Hepatocyte (in vitro differentiated cells): ENCODE data around the gene CEMP1. TPM values are rescaled to one million over a fixed set of nuclear protein-coding genes. Genes with fewer than 3 reads are reported as not detected.
"Not testable (repeated sequence)": the region's sequence is repeated elsewhere in the genome, so short reads cannot be mapped to it uniquely, and the experiment has no call there.

Experiments
- DNase-seq: peaks from one replicate; pipeline ENCODE4 v3.0.0-alpha.2; 2016; ENCODE audit warnings: low spot score
- H2AFZ ChIP-seq: fragments of 200-600 bp; sonication (generic); 2 replicates; pipeline ENCODE4 v1.6.0; 2016; ENCODE audit warnings: antibody characterized with exemption, mild to moderate bottlenecking
- H3K27ac ChIP-seq: fragments of 200-600 bp; sonication (generic); 2 replicates; pipeline ENCODE4 v1.5.1; 2016; ENCODE audit warnings: mild to moderate bottlenecking
- H3K27me3 ChIP-seq: fragments of 200-600 bp; sonication (generic); 2 replicates; pipeline ENCODE4 v1.6.1; 2016
- H3K36me3 ChIP-seq: fragments of 200-600 bp; sonication (generic); replicated peaks from 2 replicates; pipeline ENCODE4 v1.5.1; 2016; ENCODE audit warnings: low read depth; ENCODE audit not compliant: insufficient read depth
- H3K4me1 ChIP-seq: fragments of 200-600 bp; sonication (generic); 2 replicates; pipeline ENCODE4 v1.5.1; 2016; ENCODE audit warnings: mild to moderate bottlenecking, moderate library complexity; ENCODE audit not compliant: insufficient read depth
- H3K4me2 ChIP-seq: fragments of 200-600 bp; sonication (generic); 2 replicates; pipeline ENCODE4 v1.6.0; 2016
- H3K4me3 ChIP-seq: fragments of 200-600 bp; sonication (generic); 2 replicates; pipeline ENCODE4 v1.5.1; 2016; ENCODE audit warnings: mild to moderate bottlenecking
- H3K79me2 ChIP-seq: fragments of 200-600 bp; sonication (generic); 2 replicates; pipeline ENCODE4 v1.6.0; 2017; ENCODE audit warnings: mild to moderate bottlenecking
- H3K9me2 ChIP-seq: fragments of 200-600 bp; sonication (generic); replicated peaks from 2 replicates; pipeline ENCODE4 v1.6.0; 2017; ENCODE audit warnings: mild to moderate bottlenecking; ENCODE audit not compliant: insufficient read depth
- H3K9me3 ChIP-seq: fragments of 200-600 bp; sonication (generic); 2 replicates; pipeline ENCODE4 v1.5.1; 2016; ENCODE audit warnings: low read depth, mild to moderate bottlenecking
- H4K20me1 ChIP-seq: fragments of 200-600 bp; sonication (generic); 2 replicates; pipeline ENCODE4 v1.6.0; 2016; ENCODE audit warnings: mild to moderate bottlenecking; ENCODE audit not compliant: insufficient read depth, poor library complexity, severe bottlenecking
- EZH2 ChIP-seq: fragments of 200-600 bp; sonication (generic); IDR thresholded peaks from 2 replicates; pipeline ENCODE4 v1.6.1; 2016; ENCODE audit warnings: antibody characterized with exemption, mild to moderate bottlenecking, borderline replicate concordance
- EZH2phosphoT487 ChIP-seq: fragments of 200-600 bp; sonication (generic); IDR thresholded peaks from one replicate; pipeline ENCODE4 v1.6.1; 2018; ENCODE audit warnings: antibody characterized with exemption, mild to moderate bottlenecking, low read depth, moderate library complexity; ENCODE audit not compliant: unreplicated experiment, severe bottlenecking
- WGBS: methylation state at CpG from one replicate; pipeline ENCODE4 v1.1.6; 2016; ENCODE audit warnings: low lambda C conversion rate; ENCODE audit errors: missing lambda C conversion rate; 5-methylcytosine and 5-hydroxymethylcytosine counted together
- polyA plus RNA-seq: library from polyadenylated mRNA; unstranded; fragments of >200 nt; fragmentation: Nextera tagmentation; extraction: Ambion mirVana; gene quantifications from 2 replicates; pipeline ENCODE4 v1.2.1, GENCODE V29; 2016
- total RNA-seq: library from RNA; depleted of rRNA; stranded (reverse); fragments of >200 nt; gene quantifications from 2 replicates; pipeline ENCODE4 v1.2.3, GENCODE V29; 2014
- TF ChIP-seq, protein P1 (sequence below): fragments of 200-600 bp; sonication (generic); IDR thresholded peaks from 2 replicates; pipeline ENCODE4 v1.5.1; 2016; ENCODE audit warnings: antibody characterized with exemption, mild to moderate bottlenecking; ENCODE audit not compliant: poor library complexity

Gene CEMP1
- total and polyA plus RNA-seq, 2 experiments from 2014 or later: 11.1 TPM; not detected in 1

DNA sequence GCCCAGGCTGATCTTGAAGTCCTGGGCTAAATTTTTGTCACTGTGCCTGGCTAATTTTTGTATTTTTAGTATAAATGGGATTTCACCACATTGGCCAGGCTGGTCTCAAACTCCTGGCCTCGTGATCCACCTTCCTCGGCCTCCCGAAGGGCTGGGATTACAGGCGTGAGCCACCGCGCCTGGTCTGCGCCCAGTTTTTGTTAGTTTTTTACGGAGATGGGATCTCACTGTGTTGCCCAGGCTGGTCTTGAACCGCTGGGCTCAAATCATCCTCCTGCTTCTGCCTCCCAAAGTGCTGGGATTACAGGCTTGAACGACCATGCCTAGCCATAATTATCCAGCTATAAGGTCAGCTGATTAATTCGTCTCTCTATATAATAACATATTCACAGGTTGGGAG, 2.7 kb upstream of the CEMP1 start:
- Histone ChIP-seq H3K27me3 (no peaks in the 10 kb centered on the region), H2AFZ (no peak overlapping the region), H3K4me1 (peaks cover 6% of the 10 kb centered on the region), H3K27ac (no peak overlapping the region), H3K9me2 (no peaks in the 10 kb centered on the region), H4K20me1 (peaks cover 4% of the 10 kb centered on the region), H3K36me3 (no peaks in the 10 kb centered on the region), H3K4me2 (no peak overlapping the region), H3K4me3 (no peak overlapping the region), H3K79me2 (peaks cover 4% of the 10 kb centered on the region), H3K9me3 (no peaks in the 10 kb centered on the region)
- no peak for DNase-seq
- TF ChIP-seq EZH2 (no peak), EZH2phosphoT487 (no peak)
- TF ChIP-seq, protein P1, sequence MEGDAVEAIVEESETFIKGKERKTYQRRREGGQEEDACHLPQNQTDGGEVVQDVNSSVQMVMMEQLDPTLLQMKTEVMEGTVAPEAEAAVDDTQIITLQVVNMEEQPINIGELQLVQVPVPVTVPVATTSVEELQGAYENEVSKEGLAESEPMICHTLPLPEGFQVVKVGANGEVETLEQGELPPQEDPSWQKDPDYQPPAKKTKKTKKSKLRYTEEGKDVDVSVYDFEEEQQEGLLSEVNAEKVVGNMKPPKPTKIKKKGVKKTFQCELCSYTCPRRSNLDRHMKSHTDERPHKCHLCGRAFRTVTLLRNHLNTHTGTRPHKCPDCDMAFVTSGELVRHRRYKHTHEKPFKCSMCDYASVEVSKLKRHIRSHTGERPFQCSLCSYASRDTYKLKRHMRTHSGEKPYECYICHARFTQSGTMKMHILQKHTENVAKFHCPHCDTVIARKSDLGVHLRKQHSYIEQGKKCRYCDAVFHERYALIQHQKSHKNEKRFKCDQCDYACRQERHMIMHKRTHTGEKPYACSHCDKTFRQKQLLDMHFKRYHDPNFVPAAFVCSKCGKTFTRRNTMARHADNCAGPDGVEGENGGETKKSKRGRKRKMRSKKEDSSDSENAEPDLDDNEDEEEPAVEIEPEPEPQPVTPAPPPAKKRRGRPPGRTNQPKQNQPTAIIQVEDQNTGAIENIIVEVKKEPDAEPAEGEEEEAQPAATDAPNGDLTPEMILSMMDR: no peak
- 95% methylated on average over 11 of the region's 11 CpGs for WGBS

DNA sequence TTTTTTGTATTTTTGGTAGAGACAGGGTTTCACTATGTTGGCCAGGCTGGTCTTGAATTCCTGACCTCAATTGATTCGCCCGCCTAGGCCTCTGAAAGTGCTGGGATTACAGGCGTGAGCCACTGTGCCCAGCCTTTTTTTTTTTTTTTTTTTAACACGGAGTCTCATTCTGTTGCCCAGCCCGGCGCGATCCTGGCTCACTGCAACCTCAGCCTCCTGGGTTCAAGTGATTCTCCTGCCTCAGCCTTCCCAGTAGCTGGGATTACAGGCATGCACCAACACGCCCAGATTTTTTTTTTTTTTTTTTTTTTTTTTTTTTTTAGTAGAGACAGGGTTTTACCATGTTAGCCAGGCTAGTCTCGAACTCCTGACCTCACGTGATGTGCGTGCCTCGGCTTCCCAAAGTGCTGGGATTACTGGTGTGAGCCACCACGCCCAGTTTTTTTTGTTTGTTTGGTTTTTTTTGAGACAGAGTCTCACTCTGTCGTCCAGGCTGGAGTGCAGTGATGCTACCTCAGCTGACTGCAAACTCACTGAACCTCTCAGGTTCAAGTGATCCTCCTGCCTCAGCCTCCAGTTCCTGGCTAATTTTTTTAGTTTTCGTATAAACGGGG, 2.0 kb upstream of the CEMP1 start:
- not testable (repeated sequence) for H4K20me1 ChIP-seq, DNase-seq, H3K79me2 ChIP-seq, H3K27me3 ChIP-seq, H3K9me2 ChIP-seq, H3K4me1 ChIP-seq, H3K36me3 ChIP-seq, H3K9me3 ChIP-seq
- Histone ChIP-seq H2AFZ (peak overlapping the region; percentile 37), H3K27ac (peak overlapping the region; percentile 94), H3K4me3 (peak overlapping the region; percentile 34), H3K4me2 (peak overlapping the region; percentile 89)
- 54% methylated on average over 15 of the region's 16 CpGs for WGBS

DNA sequence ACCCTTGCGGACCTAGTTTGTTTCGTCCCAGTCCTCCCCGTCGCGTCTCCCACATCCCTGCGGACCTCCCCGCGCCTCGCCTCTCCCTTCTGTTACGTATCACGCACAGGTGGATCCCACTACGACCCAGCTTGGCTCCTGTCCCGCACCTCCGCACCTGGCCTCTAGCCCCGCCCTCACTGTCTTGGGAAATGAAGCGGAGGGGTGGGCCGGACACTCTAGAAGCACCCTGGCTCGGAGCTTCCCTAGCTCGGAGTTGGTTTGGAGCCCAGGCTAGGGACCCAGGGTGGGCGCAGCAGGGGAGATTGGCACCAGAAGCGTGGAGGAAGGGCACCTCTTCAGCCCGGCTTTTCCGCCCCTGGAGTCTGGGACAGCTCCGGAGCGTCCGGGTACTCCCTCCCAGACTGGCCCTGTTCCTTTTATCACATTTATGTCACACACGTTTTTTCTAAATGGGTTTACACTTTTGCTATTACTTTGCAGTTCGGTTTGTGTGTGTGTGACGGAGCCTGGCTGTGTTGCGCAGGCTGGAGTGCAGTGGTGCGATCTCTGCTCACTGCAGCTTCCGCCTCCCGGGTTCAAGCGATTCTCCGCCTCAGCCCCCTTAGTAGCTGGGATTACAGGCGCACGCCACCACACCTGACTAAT, 1.4 kb upstream of the CEMP1 start:
- H3K27ac ChIP-seq: peak overlapping the region; percentile 94
- no peaks in the 10 kb centered on the region for H3K9me2 ChIP-seq
- peak overlapping the region; percentile 89 for H3K4me2 ChIP-seq
- no peaks in the 10 kb centered on the region for H3K9me3 ChIP-seq
- H3K4me1 ChIP-seq: peaks cover 5% of the 10 kb centered on the region
- H2AFZ ChIP-seq: peak overlapping the region; percentile 37
- DNase-seq: peak; percentile 91
- no peaks in the 10 kb centered on the region for H3K27me3 ChIP-seq
- no peaks in the 10 kb centered on the region for H4K20me1 ChIP-seq
- TF ChIP-seq, protein P1: no peak
- TF ChIP-seq EZH2phosphoT487: no peak
- no peaks in the 10 kb centered on the region for H3K36me3 ChIP-seq
- peak overlapping the region; percentile 34 for H3K4me3 ChIP-seq
- 3% methylated on average over 37 of the region's 37 CpGs for WGBS
- H3K79me2 ChIP-seq: no peaks in the 10 kb centered on the region

DNA sequence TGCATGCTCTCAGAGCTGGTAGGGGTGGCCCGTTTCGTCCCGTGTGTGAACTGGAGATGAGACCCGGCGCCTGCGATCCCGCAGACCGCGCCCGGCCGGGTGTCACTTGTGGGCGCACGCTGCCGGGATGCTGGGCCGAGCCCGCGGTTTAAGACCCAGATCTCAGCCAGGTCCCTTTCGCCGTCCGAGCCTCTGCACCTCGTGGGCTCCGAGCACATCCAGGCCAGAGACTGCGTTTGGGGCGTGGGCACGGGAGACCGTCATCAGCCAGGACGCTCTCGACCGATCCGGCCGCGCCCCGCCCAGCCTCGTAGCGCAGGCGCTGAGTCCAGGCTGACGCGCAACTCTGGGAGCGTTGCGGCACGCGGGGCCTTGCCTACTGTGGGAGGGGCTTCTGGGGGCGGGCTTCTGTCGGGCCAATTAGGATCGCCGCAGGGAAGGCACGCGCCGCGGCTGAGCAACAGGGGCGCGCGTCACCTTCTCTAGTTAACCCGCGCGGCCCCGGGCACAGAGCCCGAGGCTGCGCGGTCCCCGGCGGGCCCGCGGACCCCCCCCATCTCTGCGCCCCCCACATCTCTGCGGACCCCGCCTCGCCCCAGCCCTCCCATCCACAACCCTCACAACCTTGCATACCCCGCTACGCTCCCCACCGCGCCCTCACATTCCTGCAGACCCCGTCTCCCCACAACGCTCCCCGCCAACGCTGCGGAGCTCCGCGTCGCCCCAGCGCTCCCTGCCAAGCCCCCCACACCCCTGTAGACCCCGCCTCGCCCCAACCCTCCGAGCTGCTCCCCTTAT, 687 bp upstream of the CEMP1 start:
- H4K20me1 ChIP-seq: no peaks in the 10 kb centered on the region
- H3K4me1 ChIP-seq: peaks cover 5% of the 10 kb centered on the region
- no peaks in the 10 kb centered on the region for H3K27me3 ChIP-seq
- peak overlapping the region; percentile 37 for H2AFZ ChIP-seq
- no peaks in the 10 kb centered on the region for H3K36me3 ChIP-seq
- peak overlapping the region; percentile 34 for H3K4me3 ChIP-seq
- H3K9me3 ChIP-seq: no peaks in the 10 kb centered on the region
- H3K79me2 ChIP-seq: no peaks in the 10 kb centered on the region
- peak; percentile 99 for DNase-seq
- TF ChIP-seq, protein P1: no peak
- no peak for TF ChIP-seq EZH2
- no peak for TF ChIP-seq EZH2phosphoT487
- 1% methylated on average over 45 of the region's 84 CpGs for WGBS
- peak overlapping the region; percentile 94 for H3K27ac ChIP-seq
- peak overlapping the region; percentile 89 for H3K4me2 ChIP-seq
- H3K9me2 ChIP-seq: no peaks in the 10 kb centered on the region
